Heart right ventricle (tissue), 16 donors: Measurements from ENCODE around the gene SARM1. TPM values are rescaled to one million over a fixed set of nuclear protein-coding genes. Genes with fewer than 3 reads are reported as not detected.

Experiments
- ATAC-seq, 8 donors: fragments of 200-7000 bp; cut with Tn5 transposase; one replicate each; pipeline ENCODE4 v1.9.1; 2020; ENCODE audit warnings: mild to moderate bottlenecking in 8 of 8, moderate library complexity in 8 of 8, moderate number of reproducible peaks in 1 of 8
- DNase-seq, 2 donors: peaks; one replicate each; pipeline ENCODE4 v3.0.0-alpha.2; 2020
- H3K27ac ChIP-seq, 10 donors: fragments of 200-600 bp; sonication (generic) in 2 of 10; one replicate each; pipeline versions ENCODE4 v1.5.0 to v1.8.0; 2020 to 2022; ENCODE audit warnings: mild to moderate bottlenecking in 3 of 10
- H3K27me3 ChIP-seq, 7 donors: fragments of 200-600 bp; one replicate each; pipeline ENCODE4 v1.8.0; 2021 to 2022; ENCODE audit warnings: mild to moderate bottlenecking in 2 of 7
- H3K36me3 ChIP-seq, 9 donors: fragments of 200-600 bp; sonication (generic) in 1 of 9; one replicate each; pipeline versions ENCODE4 v1.5.0 to v1.8.0; 2020 to 2022; ENCODE audit warnings: mild to moderate bottlenecking in 2 of 9
- H3K4me1 ChIP-seq, 9 donors: fragments of 200-600 bp; sonication (generic) in 1 of 9; one replicate each; pipeline versions ENCODE4 v1.5.0 to v1.8.0; 2020 to 2022; ENCODE audit warnings: mild to moderate bottlenecking in 4 of 9
- H3K4me3 ChIP-seq, 10 donors: fragments of 200-600 bp; sonication (generic) in 2 of 10; one replicate each; pipeline versions ENCODE4 v1.5.0 to v1.8.0; 2020 to 2022; ENCODE audit warnings: mild to moderate bottlenecking in 7 of 10, moderate library complexity in 2 of 10
- H3K9me3 ChIP-seq, 11 donors: fragments of 200-600 bp in 10 of 11; sonication (generic) in 2 of 11; one replicate each; pipeline versions ENCODE4 v1.5.0 to v1.8.0; 2013 to 2022; ENCODE audit warnings: mild to moderate bottlenecking in 2 of 11, control low read depth in 1 of 11, moderate library complexity in 1 of 11
- CTCF ChIP-seq, 9 donors: fragments of 200-600 bp; sonication (generic) in 2 of 9; IDR thresholded peaks; one replicate each; pipeline versions ENCODE4 v1.5.0 to v1.8.0; 2021 to 2022; ENCODE audit warnings: antibody characterized with exemption in 9 of 9, mild to moderate bottlenecking in 5 of 9, moderate library complexity in 1 of 9
- WGBS, 2 donors: extraction: QIAGEN DNeasy Blood & Tissue Kit; methylation state at CpG; one replicate each; pipeline ENCODE4 v1.1.7; 2013; ENCODE audit warnings: inconsistent platforms in 1 of 2; 5-methylcytosine and 5-hydroxymethylcytosine counted together
- intact Hi-C, 10 donors: fragments of 100-400 bp; cut with DNase I; formaldehyde crosslinking; loops; one replicate each; pipeline versions ENCODE4 v1.11.1 to v1.14.2; 2022
- polyA plus RNA-seq, 2 donors: library from polyadenylated mRNA; stranded (reverse); fragments of 200-250 nt; gene quantifications; one replicate each; pipeline ENCODE4 v1.2.3, GENCODE V29; 2013
- total RNA-seq, 10 donors: library from RNA; stranded (reverse); fragmentation: NEBNext Ultra II Directional in 3 of 10; extraction: Animal tissue kit (Norgen Biotek cat#: 25700) in 3 of 10; gene quantifications; one replicate each; pipeline versions ENCODE4 v1.2.1 to v1.2.4, GENCODE V29; 2021 to 2023
- donor health status: Arrhythmogenic right ventricular cardiomyopathy.
- donor health status: ischemic (EF 13 %, LVEDD 7.1; RV severe dilation, severe dysfunction).
- donor health status: healthy with polysubstance abuse.
- donor health status: DM: no; HTN: yes; CAD: no.
- donor health status: DM: no; HTN: no; CAD: no.
- donor health status: ischemic (EF 25% LVEDD 6.9; RV normal size, moderate dysfunction).
- donor health status: ischemic (EF 25% LVEDD 5.7; RV mildly dilated, moderate dysfunction).
- donor health status: healthy.
- donor health status: DM: yes; HTN: yes; CAD: no.
- donor health status: Ischemic cardiomyopathy.
- donor health status: ischemic (EF 35%, LVEDD 5.7; RV mildly dilated, moderate dysfunction).
- donor health status: nonischemic (EF 11% LVEDD 7.7; RV severe dilation, severe dysfunction).
- donor health status: DM: yes; HTN: yes; CAD: no.
- donor health status: PGD.
- donor health status: ischemic (EF 29% LVEDD 5.4; RV normal size, mild dysfunction).
- donor health status: nonischemic (EF 23%, LVEDD 6.1; RV moderate dilation, normal function).

The SARM1 gene
- total and polyA plus RNA-seq, 12 donors = 4.4 to 10.5 (median 8.0) TPM

- DNase-seq (no peak), ATAC-seq (no peak)
- intact Hi-C loops = loop anchor here in 1 of 10 donors (10.0 kb wide), 1 partner anchor 62 kb away; no protein-coding TSS in a partner anchor
- 89 to 92% methylated on average over 6 of the region's 6 CpGs for WGBS, 2 donors
- Histone ChIP-seq H3K36me3 (peaks cover 0 to 48% (median 0%) of the 10 kb centered on the region in 9 donors), H3K4me3 (no peak overlapping the region), H3K27me3 (no peaks in the 10 kb centered on the region), H3K9me3 (no peaks in the 10 kb centered on the region), H3K27ac (peak overlapping the region in 1 of 10 donors; percentile 55), H3K4me1 (peaks cover 0 to 76% (median 22%) of the 10 kb centered on the region in 9 donors)
- TF ChIP-seq CTCF (IDR thresholded peaks at IDR 0.05) = no peak
Observed at GRCh38 chr17:28402844-28403243, 31.4 kb downstream of the SARM1 start.

GRCh38 chr17:28404007-28404406 lies 32.5 kb downstream of the SARM1 start:
- peak in 1 of 8 donors; percentile 11 for ATAC-seq
- Histone ChIP-seq H3K4me1 (peaks cover 0 to 64% (median 16%) of the 10 kb centered on the region in 9 donors), H3K27me3 (no peaks in the 10 kb centered on the region), H3K9me3 (no peaks in the 10 kb centered on the region), H3K27ac (peak overlapping the region in 1 of 10 donors; percentile 77), H3K4me3 (peak overlapping the region in 1 of 10 donors; percentile 72), H3K36me3 (peaks cover 0 to 46% (median 0%) of the 10 kb centered on the region in 9 donors)
- no peak for TF ChIP-seq CTCF (IDR thresholded peaks at IDR 0.05)
- intact Hi-C loops = loop anchor here in 1 of 10 donors (10.0 kb wide), 1 partner anchor 61 kb away; no protein-coding TSS in a partner anchor
- 82 to 87% methylated on average over 2 of the region's 2 CpGs for WGBS, 2 donors
- no peak for DNase-seq

GRCh38 chr17:28404461-28404811 lies 32.9 kb downstream of the SARM1 start:
- Histone ChIP-seq H3K9me3 (no peaks in the 10 kb centered on the region), H3K27ac (peak overlapping the region in 2 of 10 donors; percentile 45 to 77), H3K4me1 (peaks cover 0 to 60% (median 16%) of the 10 kb centered on the region in 9 donors), H3K36me3 (peaks cover 0 to 42% (median 0%) of the 10 kb centered on the region in 9 donors), H3K27me3 (no peaks in the 10 kb centered on the region), H3K4me3 (peak overlapping the region in 4 of 10 donors; percentile 68 to 80 (median 75))
- no peak for ATAC-seq
- intact Hi-C loops = loop anchor here in 1 of 10 donors (10.0 kb wide), 1 partner anchor 60 kb away; no protein-coding TSS in a partner anchor
- DNase-seq = no peak
- no peak for TF ChIP-seq CTCF (IDR thresholded peaks at IDR 0.05)
- 91 to 95% methylated on average over 5 of the region's 5 CpGs for WGBS, 2 donors

DNA sequence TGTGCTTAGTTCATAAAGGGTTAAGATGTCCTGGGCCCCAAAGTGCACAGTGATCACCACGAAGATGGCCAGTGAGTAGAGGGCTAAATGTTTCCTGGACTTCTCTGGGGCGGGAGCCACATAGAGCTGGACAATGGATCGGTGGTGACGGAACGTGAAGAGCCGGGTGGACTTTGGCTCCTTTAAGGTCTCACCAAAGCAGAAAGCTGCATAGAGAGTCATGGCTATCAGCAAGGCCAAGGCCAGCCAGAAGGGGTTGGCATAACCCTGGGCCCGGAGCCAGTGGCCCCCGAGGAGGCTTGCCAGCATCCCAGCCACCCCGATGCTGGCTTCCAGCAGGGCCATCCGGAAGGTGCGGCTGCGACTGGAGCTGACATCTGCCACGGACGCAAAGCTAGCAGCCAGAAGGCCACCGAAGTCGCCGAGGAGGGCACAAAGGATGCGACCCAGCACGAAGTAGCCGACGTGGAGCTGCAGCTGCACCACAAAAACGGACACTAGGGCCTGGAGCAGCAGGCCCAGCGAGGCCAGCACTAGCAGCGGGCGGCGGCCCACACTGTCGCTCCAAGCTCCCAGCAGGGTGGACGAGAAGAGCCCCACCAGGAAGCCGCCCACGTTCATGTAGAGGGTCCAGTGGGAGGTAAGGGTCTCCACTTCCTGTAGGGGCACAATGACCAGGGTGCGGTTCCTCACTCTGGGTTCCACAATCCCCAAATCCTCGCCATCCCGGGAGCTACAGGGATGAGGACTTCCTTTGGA lies 33.5 kb downstream of the SARM1 start:
- peak in 5 of 8 donors; percentile 7 to 51 (median 22) for ATAC-seq
- H3K27me3 ChIP-seq = no peaks in the 10 kb centered on the region

More for the DNA sequence above, 33.5 kb downstream of the SARM1 start:
- DNase-seq = no peak
- Histone ChIP-seq H3K27ac (peak overlapping the region in 5 of 10 donors; percentile 30 to 77 (median 45)), H3K4me1 (peaks cover 0 to 57% (median 16%) of the 10 kb centered on the region in 9 donors), H3K36me3 (peaks cover 0 to 37% (median 0%) of the 10 kb centered on the region in 9 donors), H3K4me3 (peak overlapping the region; percentile 54 to 80 (median 70)), H3K9me3 (no peaks in the 10 kb centered on the region)
- intact Hi-C loops = loop anchor here in 1 of 10 donors (10.0 kb wide), 1 partner anchor 60 kb away; no protein-coding TSS in a partner anchor
- no peak for TF ChIP-seq CTCF (IDR thresholded peaks at IDR 0.05)
- 49 to 59% methylated on average over 33 of the region's 33 CpGs for WGBS, 2 donors
